C4-2B (cell line): ENCODE measurements around the gene PTGDS.
"Not testable (repeated sequence)": the region's sequence is repeated elsewhere in the genome, so short reads cannot be mapped to it uniquely, and the experiment has no call there.

Experiments
- ZFX ChIP-seq: fragments of 450-650 bp; IDR thresholded peaks from 2 replicates; pipeline ENCODE4 v1.6.1; 2017
- TF ChIP-seq, protein P1 (sequence below): fragments of 450-650 bp; conservative IDR thresholded peaks from 2 replicates; pipeline ENCODE4 v1.5.1; 2017; ENCODE audit warnings: mild to moderate bottlenecking

DNA sequence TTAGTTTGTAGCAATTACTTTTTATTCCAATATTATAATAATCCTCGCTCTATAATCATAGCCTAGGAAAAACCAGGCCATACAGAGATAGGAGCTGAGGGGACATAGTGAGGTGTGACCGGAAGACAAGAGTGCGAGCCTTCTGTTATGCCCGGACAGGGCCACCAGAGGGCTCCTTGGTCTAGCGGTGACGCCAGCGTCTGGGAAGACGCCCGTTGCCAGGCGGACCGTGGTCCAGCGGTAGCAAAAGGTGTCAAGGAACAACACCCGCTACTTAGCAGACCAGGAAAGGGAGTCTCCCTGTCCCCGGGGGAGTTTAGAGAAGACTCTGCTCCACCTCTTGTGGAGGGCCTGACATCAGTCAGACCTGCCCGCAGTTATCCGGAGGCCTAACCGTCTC, 27.0 kb downstream of the PTGDS start:
- TF ChIP-seq ZFX, result not testable (repeated sequence)
- TF ChIP-seq, protein P1, sequence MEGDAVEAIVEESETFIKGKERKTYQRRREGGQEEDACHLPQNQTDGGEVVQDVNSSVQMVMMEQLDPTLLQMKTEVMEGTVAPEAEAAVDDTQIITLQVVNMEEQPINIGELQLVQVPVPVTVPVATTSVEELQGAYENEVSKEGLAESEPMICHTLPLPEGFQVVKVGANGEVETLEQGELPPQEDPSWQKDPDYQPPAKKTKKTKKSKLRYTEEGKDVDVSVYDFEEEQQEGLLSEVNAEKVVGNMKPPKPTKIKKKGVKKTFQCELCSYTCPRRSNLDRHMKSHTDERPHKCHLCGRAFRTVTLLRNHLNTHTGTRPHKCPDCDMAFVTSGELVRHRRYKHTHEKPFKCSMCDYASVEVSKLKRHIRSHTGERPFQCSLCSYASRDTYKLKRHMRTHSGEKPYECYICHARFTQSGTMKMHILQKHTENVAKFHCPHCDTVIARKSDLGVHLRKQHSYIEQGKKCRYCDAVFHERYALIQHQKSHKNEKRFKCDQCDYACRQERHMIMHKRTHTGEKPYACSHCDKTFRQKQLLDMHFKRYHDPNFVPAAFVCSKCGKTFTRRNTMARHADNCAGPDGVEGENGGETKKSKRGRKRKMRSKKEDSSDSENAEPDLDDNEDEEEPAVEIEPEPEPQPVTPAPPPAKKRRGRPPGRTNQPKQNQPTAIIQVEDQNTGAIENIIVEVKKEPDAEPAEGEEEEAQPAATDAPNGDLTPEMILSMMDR, result not testable (repeated sequence)
